Dermis microvascular lymphatic vessel endothelial cell (primary cell): ENCODE results near the gene TLR8. TPM values are rescaled to one million over a fixed set of nuclear protein-coding genes. Genes with fewer than 3 reads are reported as not detected.

Source experiments
- DNase-seq, 2 donors: peaks; one replicate each; pipeline versions ENCODE4 v3.0.0 to v3.0.0-alpha.2; 2010; ENCODE audit warnings: low read depth in 2 of 2
- total RNA-seq: library from RNA; depleted of rRNA; stranded (reverse); fragments of >200 nt; gene quantifications from 2 replicates; pipeline ENCODE4 v1.2.1, GENCODE V29; 2014

TLR8 gene
- total RNA-seq, result not detected in 2 replicates

- DNase-seq, result no peak
Measured at GRCh38 chrX:12906046-12906761, at the start of gene TLR8. TSS of gene TLR8 (plus strand) at chrX:12906620. CDS start at chrX:12906707, 87 bp downstream.

DNA sequence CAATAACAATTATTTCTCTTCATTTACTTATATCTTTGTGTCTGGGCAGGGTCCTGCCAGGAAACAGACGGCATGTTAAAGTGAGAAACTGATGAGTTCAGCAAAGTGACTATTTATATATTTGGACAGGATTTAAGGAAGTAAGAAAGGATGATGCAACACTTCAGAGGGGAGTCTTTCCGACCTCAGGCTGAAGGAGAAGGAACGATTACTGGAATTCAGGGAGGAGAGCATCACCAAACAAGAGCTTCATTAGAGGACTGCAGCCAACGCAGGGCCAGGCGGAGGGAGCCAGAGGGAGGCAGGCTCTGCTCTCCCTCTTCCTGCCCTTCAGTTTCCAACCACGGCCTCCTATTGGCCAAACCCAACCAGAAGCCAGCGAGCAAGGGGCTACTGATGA lies 41.1 kb upstream of the TLR8 start:
- no peak for DNase-seq

DNA sequence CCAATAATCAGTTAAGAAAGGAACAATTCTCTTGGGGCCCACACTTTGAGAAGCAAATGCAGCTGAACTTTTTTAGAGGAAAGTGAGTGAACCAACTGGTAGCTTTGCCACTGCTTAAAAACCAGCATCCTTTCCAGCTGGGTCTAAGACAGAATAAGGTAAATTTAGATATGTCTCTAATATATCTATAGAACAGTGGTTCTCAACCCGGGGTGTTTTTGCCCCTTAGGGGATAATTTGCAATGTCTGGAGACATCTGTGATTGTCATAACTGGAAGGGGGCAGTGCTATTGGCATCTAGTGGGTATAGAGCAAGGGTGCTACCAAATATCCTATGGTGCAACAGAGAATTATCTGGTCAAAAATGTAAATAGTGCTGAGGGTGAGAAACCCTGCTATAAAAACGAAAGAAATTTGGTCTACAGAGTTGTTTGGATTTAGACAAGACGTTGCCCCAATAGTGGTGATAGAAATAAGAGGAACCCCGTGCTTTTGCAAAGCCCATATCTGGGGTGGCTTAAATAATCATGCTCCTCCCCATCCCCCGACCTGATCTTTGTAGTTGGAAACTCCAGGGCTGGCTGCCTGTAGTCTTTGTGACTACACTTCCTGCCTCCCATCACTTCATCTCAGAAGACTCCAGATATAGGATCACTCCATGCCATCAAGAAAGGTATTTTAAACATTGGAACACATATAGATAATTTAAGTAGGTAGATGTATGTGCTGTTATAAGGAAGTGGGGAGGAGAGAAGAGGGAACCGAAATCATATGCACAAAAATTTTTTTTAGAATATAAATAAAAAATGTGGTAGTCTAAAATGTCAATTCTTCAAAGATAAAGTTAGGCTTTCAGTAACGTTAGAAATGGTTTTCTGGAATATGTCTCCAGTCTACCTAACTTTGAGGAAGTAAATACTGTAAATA lies 39.7 kb upstream of the TLR8 start, which contains the start of gene TLR7:
Gene TLR7, plus strand, starts transcription at position 622 of the 927 bp plus-strand sequence. CDS start 507 bp downstream, outside the sequence.
- DNase-seq, result no peak

DNA sequence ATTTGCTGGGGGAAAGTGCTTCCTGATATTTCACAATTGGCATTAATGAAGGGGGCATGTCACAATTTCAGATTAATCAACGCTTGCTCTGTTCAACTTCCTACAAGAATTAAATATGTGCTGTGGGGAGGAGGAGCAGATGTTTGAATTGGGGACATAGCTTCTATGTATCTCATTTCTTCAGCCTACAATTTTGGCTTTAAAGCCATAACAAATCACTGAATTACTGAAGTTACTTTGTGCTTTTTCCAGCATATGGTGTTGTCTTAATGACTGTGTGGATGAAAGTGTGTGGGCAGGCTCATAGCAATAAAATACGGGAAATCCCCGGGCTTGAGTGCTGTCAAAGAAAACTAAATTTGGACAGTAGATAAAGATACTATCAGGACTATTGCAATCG lies 38.7 kb upstream of the TLR8 start:
- DNase-seq, result no peak

- DNase-seq, result no peak
Measured at GRCh38 chrX:12868747-12869146, 37.7 kb upstream of the TLR8 start.

- no peak for DNase-seq
Measured at GRCh38 chrX:12871257-12871656, 35.2 kb upstream of the TLR8 start.

DNA sequence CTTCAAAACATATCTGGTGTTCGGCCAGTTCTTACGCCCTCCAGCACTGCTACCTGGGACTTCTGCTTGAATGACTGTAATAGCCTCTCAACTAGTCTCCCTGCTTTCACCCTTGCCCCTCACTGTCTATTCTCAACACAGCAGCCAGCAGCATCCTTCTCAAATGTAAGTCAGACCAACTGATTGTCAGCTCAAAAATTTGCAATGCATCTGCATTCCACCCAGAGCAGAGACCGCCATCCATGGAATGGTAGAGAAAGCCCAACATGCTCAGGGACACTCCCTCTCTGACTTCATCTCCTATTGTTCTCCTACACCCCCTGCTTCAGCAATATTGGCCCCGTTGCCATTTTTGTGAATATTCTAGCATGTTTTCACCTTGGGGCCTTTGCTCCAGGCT lies 33.7 kb upstream of the TLR8 start:
- DNase-seq, result no peak

DNA sequence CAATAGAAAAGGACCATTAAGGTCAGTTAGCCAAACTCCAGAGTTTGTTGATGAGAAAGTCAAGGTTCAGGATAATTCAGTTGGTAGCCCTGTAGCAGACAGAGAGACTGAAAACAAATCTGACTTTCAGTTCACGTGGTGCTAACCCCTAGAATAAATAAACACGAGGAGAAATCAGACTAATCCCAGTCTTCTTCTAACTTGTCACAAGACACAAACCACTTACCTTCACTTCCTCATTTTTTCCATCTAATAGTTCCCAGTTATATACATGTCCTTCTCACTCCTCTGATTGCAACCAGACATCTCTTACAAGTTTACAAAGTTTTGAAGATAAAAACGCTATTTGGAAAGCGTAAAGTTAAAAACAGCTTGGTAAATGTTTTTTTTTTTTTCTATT lies 31.8 kb upstream of the TLR8 start:
- no peak for DNase-seq

DNA sequence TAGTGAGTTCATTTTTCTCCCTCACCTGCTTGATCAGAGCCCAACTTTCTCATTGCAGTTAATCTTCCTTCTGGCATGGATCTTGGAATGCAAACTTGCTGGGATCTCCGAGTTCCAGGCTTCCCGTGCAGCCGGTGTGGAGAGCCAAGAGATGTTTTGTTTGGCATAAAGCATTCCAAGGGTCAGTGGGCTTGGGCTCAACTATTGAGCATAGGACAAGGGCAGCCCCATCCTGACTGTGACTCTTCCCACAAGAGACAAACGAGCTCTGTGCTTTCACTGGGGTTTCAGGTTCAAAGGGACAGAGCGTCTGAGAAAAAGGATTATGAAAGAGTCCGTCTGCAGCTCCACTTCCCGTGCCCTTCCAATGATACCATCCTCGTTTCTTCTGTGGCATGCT lies 29.0 kb upstream of the TLR8 start:
- peak in 1 of 2 donors; percentile 49 for DNase-seq

DNA sequence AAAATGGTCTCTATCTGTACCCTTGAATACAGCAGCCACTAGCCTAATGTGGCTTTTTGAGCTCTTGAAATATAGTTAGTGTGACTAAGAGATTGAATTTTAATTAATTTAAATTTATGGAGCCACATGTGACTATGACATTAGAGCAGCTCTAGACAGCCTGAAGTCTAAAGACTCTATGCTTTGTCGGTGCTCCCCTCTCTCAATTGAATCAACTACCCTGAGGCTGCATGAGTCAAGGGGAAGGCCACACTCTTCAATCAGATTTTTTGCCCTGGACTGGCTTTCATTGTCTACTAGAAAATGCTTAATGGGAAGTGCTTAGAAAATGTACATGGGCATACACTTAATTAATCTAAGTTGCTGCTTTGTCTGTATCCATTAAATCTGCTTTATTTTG lies 27.9 kb upstream of the TLR8 start:
- DNase-seq, result no peak

DNA sequence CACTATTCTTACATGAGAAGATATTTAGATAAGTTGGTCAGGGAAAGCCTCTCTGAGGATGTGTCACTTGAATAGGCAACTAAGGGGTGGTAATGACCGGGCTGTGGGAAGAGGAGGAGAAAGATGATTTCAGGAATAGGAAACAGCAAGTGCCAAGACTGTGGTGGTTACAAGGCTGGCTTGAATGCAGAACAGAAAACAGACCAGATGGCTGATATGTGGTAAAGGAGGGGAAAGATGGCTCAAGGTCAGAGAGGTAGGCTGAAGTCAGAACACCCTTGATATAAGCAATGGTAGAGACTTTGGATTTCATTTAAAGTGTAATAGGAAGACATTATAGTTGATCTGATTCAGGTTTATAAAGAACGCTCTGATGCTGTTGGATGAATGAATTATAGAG lies 24.5 kb upstream of the TLR8 start:
- DNase-seq, result no peak

DNA sequence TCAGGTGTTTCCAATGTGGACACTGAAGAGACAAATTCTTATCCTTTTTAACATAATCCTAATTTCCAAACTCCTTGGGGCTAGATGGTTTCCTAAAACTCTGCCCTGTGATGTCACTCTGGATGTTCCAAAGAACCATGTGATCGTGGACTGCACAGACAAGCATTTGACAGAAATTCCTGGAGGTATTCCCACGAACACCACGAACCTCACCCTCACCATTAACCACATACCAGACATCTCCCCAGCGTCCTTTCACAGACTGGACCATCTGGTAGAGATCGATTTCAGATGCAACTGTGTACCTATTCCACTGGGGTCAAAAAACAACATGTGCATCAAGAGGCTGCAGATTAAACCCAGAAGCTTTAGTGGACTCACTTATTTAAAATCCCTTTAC lies 20.9 kb upstream of the TLR8 start:
- no peak for DNase-seq

- no peak for DNase-seq
Measured at GRCh38 chrX:12886545-12886944, 19.9 kb upstream of the TLR8 start.

- DNase-seq, result no peak
Measured at GRCh38 chrX:12887141-12887540, 19.3 kb upstream of the TLR8 start.

GRCh38 chrX:12887767-12888166 lies 18.7 kb upstream of the TLR8 start:
- DNase-seq, result no peak

DNA sequence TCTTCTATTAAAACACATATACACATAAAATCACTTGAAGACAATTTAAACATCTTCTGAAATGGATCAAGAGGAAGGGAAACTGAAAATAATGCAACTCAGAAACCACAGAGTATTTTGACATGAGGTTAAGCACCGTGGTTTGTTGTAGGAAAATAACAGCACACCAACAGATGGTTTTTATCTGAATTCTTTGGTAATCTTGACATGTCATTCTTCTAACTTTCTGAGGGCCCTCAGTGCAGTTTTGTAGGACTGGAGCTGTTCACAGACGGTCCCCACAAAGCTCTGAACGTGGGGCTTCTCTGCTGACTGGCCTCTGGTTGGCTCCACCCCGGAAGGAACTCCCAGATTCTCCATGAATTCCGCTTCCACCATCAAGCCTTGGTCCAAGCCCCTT lies 16.0 kb upstream of the TLR8 start:
- no peak for DNase-seq

DNA sequence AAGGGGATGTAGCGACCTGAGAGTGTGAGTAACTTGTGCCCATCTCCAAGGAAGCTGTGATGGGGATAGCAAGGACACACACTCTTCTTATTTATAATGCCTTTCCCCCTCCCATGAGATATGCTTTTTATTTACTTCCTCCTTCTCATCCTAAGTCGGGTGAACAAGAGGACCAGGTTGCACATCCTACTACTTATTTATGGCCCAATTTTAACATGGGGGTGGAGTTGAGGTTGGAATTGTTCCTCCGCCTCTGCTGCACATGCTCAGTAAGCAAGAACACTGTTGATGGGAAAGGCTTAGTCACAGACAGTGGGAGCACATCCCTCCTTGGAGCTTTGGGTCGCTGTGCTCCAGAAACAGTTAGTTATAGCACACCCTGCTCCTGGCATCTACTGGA lies 15.2 kb upstream of the TLR8 start:
- no peak for DNase-seq

- DNase-seq, result no peak
Measured at GRCh38 chrX:12891915-12892506, 14.4 kb upstream of the TLR8 start.

- no peak for DNase-seq
Measured at GRCh38 chrX:12892716-12893115, 13.7 kb upstream of the TLR8 start.

GRCh38 chrX:12894074-12895030 lies 12.1 kb upstream of the TLR8 start:
- DNase-seq, result peak; percentile 12 to 54

DNA sequence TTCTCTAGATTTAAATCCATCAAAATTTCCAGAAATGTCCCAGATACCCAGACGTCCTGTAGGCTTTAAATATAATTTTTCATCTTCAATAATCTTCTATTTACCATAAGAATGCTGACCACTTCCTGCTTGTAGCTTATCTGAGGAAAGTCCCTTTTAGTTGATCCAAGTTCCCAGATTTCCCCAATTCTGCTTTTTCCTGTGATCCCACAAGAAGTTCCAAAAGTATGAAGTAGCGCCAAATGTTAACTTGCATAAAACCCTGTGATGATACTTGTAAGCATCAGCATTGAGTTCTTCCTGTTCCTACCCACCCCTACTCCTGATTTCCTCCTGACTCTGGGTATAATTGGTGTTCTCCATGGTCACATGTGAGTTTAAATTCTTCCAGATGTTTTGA lies 10.6 kb upstream of the TLR8 start:
- peak in 1 of 2 donors; percentile 27 for DNase-seq
